ENCODE measurements around the gene MRPS27. TPM values are rescaled to one million over a fixed set of nuclear protein-coding genes. Genes with fewer than 3 reads are reported as not detected.

Gene MRPS27
- total RNA-seq, 1 donor from 2014 or later = 57.7 TPM

- Mint-ChIP-seq H3K9me3 (ENCODE audit: unreplicated experiment) (peaks cover 9% of the 10 kb centered on the region), H3K4me1 (ENCODE audit: unreplicated experiment) (peaks cover 31% of the 10 kb centered on the region), H3K4me3 (ENCODE audit: unreplicated experiment) (no peak overlapping the region), H3K36me3 (ENCODE audit: unreplicated experiment) (peaks cover 20% of the 10 kb centered on the region), H3K27ac (ENCODE audit: unreplicated experiment) (no peak overlapping the region), H3K27me3 (ENCODE audit: unreplicated experiment) (no peaks in the 10 kb centered on the region)
- no peak for DNase-seq (ENCODE audit: extremely low spot score, unreplicated experiment)
- no peak for TF ChIP-seq CTCF (IDR thresholded peaks at IDR 0.05)
These were observed 44.9 kb upstream of the MRPS27 start for GRCh38 chr5:72364951-72365350.

- peaks cover 27% of the 10 kb centered on the region for H3K36me3 Mint-ChIP-seq (ENCODE audit: unreplicated experiment)
- peaks cover 30% of the 10 kb centered on the region for H3K4me1 Mint-ChIP-seq (ENCODE audit: unreplicated experiment)
- no peak overlapping the region for H3K4me3 Mint-ChIP-seq (ENCODE audit: unreplicated experiment)
- no peak for TF ChIP-seq CTCF (IDR thresholded peaks at IDR 0.05)
- peaks cover 9% of the 10 kb centered on the region for H3K9me3 Mint-ChIP-seq (ENCODE audit: unreplicated experiment)
- no peaks in the 10 kb centered on the region for H3K27me3 Mint-ChIP-seq (ENCODE audit: unreplicated experiment)
- DNase-seq (ENCODE audit: extremely low spot score, unreplicated experiment) = no peak
- peak overlapping the region; percentile 5 for H3K27ac Mint-ChIP-seq (ENCODE audit: unreplicated experiment)
These were observed 44.1 kb upstream of the MRPS27 start for GRCh38 chr5:72364171-72364570.

DNA sequence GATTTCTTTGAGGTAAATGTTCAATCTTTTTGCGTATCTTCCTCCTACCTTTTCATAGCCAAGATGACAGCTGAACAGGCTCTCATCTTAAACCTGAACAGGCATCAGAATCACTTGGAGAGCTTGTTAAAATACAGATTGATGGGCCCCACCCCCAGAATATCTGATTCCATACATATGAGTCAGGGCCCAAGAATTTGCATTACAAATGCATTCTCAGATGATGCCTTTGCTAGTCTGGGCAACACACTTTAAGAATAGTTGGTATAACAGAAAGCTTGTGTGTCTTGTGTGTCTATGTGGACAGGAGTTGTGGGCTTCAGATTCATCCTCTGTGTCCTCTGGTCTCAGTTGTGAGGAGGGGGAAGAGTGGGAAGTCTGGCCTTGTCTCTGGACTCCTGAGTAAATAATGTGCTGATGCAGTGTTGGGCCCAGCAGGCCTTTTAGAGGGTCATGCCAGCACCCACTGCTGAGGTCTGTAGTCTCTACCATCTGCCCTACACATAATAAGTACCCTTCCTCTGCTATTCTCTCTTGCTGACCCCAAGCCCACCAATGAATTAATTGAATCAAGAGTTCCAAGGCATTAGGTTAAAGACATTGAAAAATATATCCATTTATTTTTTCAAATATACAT is 43.2 kb upstream of the MRPS27 start:
- Mint-ChIP-seq H3K27ac (ENCODE audit: unreplicated experiment) (peak overlapping the region; percentile 71), H3K9me3 (ENCODE audit: unreplicated experiment) (peaks cover 9% of the 10 kb centered on the region), H3K36me3 (ENCODE audit: unreplicated experiment) (peaks cover 34% of the 10 kb centered on the region), H3K4me3 (ENCODE audit: unreplicated experiment) (no peak overlapping the region), H3K4me1 (ENCODE audit: unreplicated experiment) (peaks cover 25% of the 10 kb centered on the region), H3K27me3 (ENCODE audit: unreplicated experiment) (no peaks in the 10 kb centered on the region)
- DNase-seq (ENCODE audit: extremely low spot score, unreplicated experiment) = no peak
- no peak for TF ChIP-seq CTCF (IDR thresholded peaks at IDR 0.05)

DNA sequence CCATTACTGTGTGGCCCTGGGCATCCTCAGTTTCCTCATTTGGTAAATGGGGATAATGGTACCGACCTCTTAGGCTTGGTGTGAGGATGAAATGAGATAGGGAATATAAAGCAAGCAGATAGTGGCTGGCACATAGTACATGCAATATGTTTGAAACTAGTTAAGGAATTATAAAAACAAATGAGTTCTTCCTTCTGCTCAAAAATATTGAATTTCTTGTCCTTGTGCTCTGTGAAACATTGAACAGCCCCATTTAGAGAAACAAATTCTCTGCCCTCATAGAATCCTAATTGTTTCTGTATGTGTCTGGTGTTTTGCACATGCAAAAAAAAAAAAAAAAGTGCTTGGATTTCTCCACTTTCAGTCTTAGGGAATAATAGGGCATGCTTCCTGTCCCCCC is 39.8 kb upstream of the MRPS27 start:
- Mint-ChIP-seq H3K27me3 (ENCODE audit: unreplicated experiment) (no peaks in the 10 kb centered on the region), H3K4me3 (ENCODE audit: unreplicated experiment) (no peak overlapping the region), H3K4me1 (ENCODE audit: unreplicated experiment) (peaks cover 19% of the 10 kb centered on the region), H3K36me3 (ENCODE audit: unreplicated experiment) (peaks cover 37% of the 10 kb centered on the region), H3K27ac (ENCODE audit: unreplicated experiment) (no peak overlapping the region), H3K9me3 (ENCODE audit: unreplicated experiment) (peaks cover 9% of the 10 kb centered on the region)
- DNase-seq (ENCODE audit: extremely low spot score, unreplicated experiment) = no peak
- no peak for TF ChIP-seq CTCF (IDR thresholded peaks at IDR 0.05)

DNA sequence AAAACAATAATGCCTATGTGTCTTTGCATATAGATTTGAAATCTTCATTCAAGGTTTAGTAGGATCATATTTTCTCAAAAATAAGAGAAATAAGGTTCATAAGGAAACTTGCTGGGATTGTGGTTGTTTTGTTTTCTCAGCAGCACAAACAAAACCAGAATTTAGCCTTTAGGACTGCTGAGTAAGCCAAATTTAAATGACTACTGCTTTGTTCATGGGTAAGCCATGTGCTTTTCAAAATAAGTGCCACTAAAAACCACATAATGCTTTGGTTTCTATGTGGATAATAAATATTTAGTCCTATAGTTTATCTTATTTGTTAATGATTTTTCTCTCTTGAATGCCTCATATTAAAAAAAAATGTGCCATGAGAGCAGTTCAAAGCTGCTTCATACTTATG is 38.9 kb upstream of the MRPS27 start:
- H3K4me3 Mint-ChIP-seq (ENCODE audit: unreplicated experiment) = no peak overlapping the region
- no peak for DNase-seq (ENCODE audit: extremely low spot score, unreplicated experiment)
- TF ChIP-seq CTCF (IDR thresholded peaks at IDR 0.05) = no peak
- H3K27ac Mint-ChIP-seq (ENCODE audit: unreplicated experiment) = no peak overlapping the region
- no peaks in the 10 kb centered on the region for H3K27me3 Mint-ChIP-seq (ENCODE audit: unreplicated experiment)
- peaks cover 37% of the 10 kb centered on the region for H3K36me3 Mint-ChIP-seq (ENCODE audit: unreplicated experiment)
- peaks cover 19% of the 10 kb centered on the region for H3K4me1 Mint-ChIP-seq (ENCODE audit: unreplicated experiment)
- peaks cover 9% of the 10 kb centered on the region for H3K9me3 Mint-ChIP-seq (ENCODE audit: unreplicated experiment)

Measured in osteocyte (in vitro differentiated cells).